ENCODE results near the gene FOXF1.

Gene FOXF1

DNA sequence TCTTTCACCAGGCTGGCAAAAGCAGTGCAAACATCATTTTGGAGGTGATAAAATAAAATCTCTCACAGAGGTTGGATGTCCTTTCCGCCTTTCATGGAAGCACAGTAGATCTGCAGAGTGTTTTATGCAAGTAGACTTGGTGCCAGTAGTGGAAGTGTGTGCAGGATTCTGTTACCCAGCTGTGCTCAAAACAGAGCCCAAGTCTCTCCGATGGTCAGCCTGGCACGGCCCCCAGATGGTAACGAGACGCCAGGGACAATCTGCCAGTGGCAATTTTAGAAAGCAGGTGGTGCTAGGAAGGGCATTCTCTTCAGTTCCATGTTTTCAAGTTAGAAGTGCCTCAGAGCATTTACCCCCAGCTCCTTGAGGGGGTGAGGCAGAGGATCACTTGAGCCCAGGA, 46.2 kb downstream of the FOXF1 start:
- DNase-seq (ENCODE audit: low read depth, low spot score) = no peak

DNA sequence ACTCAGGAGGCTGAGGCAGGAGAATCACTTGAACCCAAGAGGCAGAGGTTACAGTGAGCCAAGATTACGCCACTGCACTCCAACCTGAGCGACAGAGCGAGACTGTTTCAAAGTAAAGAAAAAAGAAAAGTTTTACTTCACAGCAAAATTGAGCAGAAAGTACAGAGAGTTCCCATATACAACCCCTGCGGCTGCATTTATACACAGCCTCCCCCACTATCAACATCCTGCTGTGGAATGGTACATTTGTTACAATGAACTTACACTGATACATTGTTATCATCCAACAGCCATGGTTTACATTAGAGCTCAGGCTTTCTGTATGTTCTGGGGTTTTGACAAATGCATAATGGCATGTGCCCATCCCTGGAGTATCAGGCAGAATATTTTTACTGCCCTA, 47.3 kb downstream of the FOXF1 start:
- DNase-seq (ENCODE audit: low read depth, low spot score) = no peak

DNA sequence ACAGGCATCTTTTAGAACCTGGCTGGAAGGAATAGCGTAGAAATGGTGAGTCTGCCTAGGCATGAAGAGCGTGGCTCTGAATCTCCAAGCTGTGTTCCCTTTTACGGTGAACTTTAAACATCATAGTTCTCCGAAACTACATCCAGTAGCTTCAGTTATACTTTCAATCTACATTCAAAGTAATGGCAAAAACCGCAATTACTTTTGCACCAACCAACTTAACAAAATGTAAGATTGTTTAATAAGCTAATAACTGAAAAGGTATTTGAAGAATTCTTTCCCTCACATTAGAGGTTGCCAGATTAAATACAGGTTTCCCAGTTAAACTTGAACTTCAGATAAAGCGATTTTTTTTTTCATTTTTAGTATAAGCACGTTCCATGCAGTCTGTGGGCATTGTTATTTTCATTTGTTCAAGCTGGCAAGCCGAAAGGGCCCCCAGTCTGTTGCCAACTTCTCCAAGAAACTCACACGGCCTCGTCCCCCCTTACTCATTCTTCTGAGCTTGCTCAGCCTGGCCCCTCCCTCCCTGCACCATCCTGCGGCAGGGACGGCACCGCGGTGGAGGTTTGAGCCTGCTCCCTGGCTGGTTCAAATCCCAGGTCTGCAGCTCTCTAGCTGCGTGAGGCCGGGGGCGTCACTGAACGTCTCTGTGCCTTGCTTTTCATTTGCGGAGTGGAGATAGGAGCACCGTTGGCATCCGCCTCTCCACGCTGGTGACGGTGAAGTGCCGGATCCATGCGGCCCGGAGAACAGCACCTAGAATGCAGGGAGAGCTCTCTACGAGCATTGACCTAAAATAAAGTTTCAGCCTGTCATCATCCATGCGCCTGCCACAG, 48.2 kb downstream of the FOXF1 start:
- DNase-seq (ENCODE audit: low read depth, low spot score) = peak; percentile 69

DNA sequence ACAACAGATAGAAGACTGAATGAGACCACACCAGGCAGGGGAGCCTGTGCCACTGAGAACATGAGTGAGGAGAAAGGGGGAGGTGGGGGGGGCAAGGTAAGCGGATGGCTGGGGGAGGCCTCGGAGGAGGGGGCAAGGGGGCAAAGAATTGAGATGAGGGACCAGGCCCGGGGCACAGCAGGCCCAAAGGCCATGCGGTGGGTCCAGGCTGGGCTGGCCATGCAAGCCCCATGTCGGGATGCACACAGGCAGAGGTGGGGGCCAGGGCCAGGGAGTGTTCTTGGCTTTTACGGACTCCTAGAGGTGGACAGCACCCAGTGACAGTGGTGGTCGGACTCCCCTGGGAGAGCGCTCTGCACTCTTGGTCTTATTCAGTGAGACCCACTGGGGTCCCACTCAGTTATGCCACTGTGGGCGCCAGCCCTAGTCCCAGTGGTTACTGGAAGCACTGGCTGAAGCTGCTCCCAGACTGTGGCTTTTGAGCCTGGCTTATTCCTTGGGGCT, 49.5 kb downstream of the FOXF1 start:
- no peak for DNase-seq (ENCODE audit: low read depth, low spot score)

DNA sequence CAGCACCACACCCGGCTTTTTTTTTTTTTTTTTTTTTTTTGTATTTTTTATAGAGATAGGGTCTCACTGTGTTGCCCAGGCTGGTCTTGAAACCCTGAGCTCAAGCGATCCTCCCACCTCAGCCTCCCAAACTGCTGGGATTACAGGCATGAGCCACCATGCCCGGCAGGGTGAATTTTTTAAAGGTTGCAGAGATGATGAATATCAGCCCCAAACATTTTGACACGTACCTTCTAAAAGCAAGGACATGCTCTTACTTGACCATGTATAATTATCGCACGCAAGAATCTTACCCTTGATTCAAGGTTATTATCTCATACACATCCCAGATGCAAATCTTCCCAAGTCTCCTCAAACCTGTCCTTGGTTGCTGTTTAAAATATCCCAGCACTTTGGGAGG, 52.0 kb downstream of the FOXF1 start:
- DNase-seq (ENCODE audit: low read depth, low spot score) = no peak

DNA sequence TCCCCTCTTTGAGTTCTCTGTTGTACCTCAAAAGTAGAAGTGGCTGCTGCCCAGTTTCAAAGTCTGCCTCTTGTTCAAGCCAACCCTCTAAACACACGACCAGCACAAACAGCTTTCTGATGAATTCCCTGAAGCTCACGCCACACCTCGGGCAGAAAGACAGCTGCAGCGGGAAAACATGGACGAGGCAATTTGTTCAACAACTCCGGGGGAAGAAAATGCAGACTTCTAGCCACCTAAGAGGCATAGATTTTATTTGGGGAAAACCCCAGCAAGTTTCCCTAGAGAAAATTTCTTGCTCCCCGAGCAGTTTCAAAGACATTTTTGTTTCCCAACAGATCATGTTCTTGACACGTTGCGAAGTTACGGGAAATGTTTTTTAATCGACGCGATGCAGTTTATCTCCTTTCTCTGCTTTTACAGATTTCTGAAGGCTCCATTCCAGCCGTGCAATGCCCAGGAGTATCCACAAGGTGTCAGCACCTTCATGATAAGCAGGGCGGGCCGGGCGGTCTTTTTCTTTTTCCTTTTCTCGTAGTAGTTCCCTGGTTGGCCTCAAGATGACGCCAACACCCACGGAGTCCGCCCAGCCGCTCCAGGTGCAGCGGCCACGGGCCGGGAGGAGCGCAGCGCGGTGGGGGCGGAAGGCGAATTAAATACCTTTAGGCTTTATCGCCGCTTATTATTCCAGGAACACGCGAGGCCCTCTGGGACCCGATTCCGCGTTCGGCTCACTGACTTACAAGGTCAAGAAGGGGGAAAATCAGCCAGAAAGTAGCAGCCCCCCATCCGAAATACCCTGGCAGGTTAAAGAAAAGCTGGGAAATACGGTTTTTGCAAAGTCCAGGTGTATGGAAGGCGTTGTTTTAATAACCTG, 53.4 kb downstream of the FOXF1 start:
- peak; percentile 96 for DNase-seq (ENCODE audit: low read depth, low spot score)

Measured in astrocyte of the hippocampus (primary cell).